HG03097 (cell line): Measurements from ENCODE around the gene SLC25A3.
A peak's percentile ranks its signal among the peaks of the same experiment; 100 is the strongest.
"Not testable (repeated sequence)": the region's sequence is repeated elsewhere in the genome, so short reads cannot be mapped to it uniquely, and the experiment has no call there.

ENCODE experiments used
- ATAC-seq: cut with Tn5 transposase; IDR thresholded peaks from one replicate; pipeline ENCODE4 v1.9.1; 2021; ENCODE audit not compliant: unreplicated experiment, low FRiP score

The SLC25A3 gene

DNA sequence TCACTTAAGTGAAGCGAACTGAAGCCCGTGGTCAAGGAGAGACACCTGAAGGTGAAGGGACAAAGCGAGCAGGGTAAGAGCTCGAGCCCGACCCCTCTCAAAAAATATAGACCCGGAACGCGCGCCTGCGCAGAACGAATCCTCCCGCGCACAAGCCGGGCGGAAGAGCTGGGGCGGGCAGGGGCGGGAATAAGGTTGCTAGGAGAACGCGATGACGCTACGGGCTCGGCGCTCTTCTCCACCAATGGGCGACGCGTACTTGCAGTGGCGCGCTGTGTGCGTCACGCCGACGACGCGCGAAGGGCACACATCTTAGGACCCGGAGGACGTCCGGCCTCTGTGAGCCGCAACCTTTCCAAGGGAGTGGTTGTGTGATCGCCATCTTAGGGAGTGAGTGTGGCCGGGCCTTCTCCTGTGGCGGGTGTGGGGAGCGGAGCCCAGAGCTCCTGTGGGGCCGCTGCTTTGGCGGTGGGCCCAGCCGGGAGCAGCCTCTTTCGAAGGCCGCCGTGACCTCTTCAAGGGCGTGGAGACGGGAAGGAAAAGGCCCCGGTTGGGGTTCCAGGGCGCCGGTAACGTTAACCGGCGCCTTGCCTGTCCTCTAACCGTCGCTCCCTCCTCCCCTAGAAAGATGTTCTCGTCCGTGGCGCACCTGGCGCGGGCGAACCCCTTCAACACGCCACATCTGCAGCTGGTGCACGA, at the start of gene SLC25A3:
TSS of gene SLC25A3 (plus strand) at position 336 of the 699 bp plus-strand sequence. CDS start at position 629, 293 bp downstream.
- peak; percentile 99 for ATAC-seq

- ATAC-seq: no peak
Observed at GRCh38 chr12:98543701-98544100, 49.8 kb upstream of the SLC25A3 start.

DNA sequence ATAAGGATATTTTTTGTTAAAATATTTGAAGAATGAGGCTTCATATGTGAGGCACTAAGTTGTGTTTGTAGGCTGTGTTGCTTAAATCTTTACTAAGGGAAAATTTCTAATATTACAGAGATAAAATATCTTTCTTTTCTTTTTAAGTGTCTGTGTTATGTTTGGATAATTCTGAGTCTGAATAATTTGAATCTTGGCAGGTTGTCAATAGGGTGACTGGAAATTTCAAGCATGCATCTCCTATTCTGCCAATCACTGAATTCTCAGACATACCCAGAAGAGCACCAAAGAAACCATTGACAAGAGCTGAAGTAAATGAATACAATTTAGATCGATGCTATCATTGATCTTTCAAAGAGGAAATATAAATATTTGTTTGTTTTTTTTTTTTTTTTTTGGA, 48.7 kb upstream of the SLC25A3 start:
- ATAC-seq: no peak

DNA sequence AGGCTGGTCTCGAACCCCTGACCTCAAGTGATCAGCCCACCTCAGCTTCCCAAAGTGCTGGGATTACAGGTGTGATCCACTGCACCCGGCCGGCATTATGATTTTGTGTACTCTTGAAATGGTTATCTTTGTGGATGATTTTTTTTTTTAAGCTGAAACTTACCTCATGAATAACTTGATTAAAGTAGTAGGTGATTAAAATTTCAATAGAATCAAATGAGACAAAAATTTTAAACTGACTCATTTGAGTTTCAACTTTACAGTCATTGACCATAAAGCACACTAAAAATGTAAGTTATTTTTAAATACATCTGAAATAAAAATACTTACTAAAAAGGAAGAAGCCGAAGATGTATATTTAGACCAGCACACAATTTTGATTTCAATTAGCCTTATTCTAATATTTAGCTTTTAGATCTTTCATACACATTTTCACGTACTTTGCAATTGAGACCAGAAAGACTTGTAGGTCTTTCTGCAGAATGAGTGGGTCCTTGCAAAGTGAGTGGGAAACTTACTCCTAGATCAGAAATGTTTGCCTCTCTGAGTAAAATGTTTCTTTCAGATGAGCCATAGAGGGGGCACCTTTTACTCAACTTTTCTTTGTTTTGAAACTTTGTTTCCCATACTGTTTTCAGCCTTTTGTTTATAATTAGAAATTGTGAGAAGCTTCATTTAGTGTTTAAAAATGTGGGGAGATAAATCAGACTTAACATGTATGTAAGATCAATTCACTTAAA, 43.9 kb upstream of the SLC25A3 start:
- no peak for ATAC-seq

DNA sequence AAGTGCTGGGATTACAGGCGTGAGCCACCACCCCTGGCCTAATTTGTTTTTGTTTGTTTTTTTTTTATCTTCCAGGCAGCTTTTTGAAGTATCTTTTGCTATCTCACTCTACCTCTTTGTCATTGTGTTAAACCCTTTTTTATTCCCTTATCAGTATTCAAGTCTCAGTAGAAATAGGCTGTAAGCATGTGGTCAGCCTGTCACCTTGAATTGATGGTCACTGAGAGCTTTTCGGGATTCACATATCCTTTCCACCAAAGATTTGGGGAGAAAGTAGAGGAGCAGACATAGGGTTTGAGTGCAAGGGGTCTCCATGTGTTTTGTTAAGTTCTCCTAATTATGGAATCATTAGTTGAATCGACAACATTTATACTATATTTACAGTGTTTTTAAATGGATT, 41.7 kb upstream of the SLC25A3 start:
- no peak for ATAC-seq

DNA sequence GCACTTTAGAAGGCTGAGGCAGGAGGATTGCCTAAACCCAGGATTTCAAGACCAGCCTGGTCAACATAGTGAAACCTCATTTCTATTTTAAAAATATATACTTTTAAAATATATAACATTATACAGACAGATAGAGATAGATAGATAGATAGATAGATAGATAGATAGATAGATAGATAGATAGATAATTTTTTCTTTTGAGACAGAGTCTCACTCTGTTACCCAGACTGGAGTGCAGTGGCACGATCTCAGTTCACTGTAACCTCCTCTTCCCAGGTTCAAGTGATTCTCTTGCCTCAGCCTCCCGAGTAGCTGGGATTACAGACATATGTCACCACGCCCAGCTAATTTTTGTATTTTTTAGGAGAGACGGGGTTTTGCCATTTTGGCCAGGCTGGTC, 35.4 kb upstream of the SLC25A3 start:
- ATAC-seq: not testable (repeated sequence)

DNA sequence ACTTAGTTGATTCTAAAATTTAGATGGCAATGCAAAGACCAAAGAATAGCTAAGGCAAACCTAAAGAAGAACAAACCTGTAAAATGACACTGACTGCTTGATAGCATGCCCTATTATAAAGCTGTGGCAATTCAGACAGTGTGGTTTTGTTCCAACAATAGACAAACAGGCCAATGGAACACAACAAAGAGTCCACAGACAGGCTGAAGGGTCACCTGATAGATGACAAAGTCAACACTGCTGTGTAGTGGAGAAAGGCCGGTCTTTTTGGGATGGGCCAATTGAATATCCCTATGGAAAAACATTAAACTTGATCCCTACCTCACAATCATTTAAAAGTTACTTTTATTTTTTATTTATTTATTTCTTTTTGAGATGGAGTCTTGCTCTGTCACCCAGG, 33.8 kb upstream of the SLC25A3 start:
- ATAC-seq: no peak

DNA sequence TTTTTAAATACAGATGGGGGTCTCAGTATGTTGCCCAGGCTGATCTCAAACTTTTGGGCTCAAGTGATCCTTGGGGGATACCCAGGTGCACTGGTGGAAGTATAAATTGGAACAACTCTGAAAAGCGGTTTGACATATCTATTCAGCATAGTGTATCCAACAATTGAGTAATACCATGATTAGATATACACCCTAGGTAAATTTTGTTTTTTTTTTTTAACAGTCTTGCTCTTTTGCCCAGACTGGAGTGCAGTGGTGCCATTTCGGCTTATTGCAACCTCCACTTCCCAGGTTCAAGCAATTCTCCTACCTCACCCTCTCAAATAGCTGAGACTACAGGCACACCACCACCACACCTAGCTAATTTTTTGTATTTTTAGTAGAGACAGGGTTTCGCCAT, 31.6 kb upstream of the SLC25A3 start:
- no peak for ATAC-seq

GRCh38 chr12:98572010-98572409, 21.5 kb upstream of the SLC25A3 start:
- no peak for ATAC-seq

GRCh38 chr12:98574110-98574509, 19.4 kb upstream of the SLC25A3 start:
- ATAC-seq: no peak

DNA sequence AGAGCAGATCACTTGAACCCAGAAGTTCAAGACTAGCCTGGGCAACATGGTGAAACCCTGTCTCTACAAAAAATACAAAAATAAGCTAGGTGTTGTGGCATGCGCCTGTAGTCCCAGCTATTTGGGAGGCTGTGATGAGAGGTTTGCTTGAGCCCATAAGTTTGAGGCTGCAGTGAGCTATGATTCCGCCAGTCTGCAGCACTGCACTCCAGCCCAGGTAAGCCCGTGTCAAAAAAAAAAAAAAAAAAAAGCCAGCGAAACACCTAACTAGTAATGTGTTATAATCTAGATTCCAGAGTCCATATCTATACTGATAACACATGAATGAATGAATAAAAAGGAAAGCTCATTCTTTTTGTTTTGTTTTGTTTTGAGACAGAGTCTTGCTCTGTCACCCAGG, 18.5 kb upstream of the SLC25A3 start:
- no peak for ATAC-seq

- not testable (repeated sequence) for ATAC-seq
Observed at GRCh38 chr12:98576795-98577194, 16.7 kb upstream of the SLC25A3 start.

- no peak for ATAC-seq
Observed at GRCh38 chr12:98578392-98578791, 15.1 kb upstream of the SLC25A3 start.

GRCh38 chr12:98578821-98579220, 14.7 kb upstream of the SLC25A3 start:
- ATAC-seq: no peak

DNA sequence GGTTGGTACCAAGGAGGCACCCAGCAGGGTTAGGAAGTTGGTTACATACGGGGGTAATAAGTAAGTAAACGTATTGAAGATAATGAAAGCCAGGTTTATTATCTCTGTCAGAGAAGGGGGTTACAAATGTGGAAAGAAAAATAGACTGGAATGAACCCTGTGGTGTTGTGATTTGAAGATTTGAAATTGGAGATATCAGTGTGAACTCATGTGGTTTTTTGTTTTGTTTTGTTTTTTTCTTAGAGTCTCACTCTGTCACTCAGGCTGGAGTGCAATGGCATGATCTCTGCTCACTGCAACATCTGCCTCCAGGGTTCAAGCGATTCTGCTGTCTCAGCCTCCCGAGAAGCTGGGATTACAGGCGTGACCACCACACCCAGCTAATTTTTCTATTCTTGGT, 14.1 kb upstream of the SLC25A3 start:
- ATAC-seq: no peak

GRCh38 chr12:98579835-98580234, 13.7 kb upstream of the SLC25A3 start:
- ATAC-seq: no peak

DNA sequence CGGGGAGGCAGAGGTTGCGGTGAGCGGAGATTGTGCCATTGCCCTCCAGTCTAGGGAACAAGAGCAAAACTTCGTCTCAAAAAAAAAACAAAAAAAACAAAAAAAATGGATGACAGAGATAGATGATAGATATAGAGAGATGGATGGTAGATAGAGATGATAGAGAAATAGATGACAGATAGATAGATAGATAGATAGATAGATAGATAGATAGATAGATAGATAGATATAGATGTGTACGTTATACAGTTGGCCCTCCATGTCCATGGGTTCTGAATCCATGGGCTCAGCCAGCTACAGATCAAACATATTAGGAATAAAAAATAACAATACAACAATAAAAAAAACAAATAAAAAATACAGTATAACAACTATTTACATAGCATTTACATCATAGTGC, 12.8 kb upstream of the SLC25A3 start:
- ATAC-seq: no peak

- ATAC-seq: no peak
Observed at GRCh38 chr12:98581101-98581500, 12.4 kb upstream of the SLC25A3 start.

DNA sequence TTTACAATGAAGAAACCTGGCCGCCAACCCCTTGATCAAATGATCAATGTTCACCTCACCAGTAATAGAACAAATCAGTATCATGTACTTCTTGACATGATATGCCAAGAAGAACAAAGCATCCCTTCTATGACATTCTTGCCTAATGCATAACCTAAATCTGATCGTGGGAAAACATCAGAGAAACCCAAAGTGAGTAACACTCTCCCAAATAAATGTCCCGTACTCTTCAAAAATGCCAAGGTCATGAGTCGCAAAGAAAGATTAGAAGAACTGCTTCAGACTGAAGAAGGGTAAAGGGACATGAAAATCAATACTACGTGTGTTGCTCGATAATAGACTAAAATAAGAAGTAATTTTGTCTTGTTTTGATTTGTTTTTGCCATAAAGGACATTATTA, 11.4 kb upstream of the SLC25A3 start:
- no peak for ATAC-seq

DNA sequence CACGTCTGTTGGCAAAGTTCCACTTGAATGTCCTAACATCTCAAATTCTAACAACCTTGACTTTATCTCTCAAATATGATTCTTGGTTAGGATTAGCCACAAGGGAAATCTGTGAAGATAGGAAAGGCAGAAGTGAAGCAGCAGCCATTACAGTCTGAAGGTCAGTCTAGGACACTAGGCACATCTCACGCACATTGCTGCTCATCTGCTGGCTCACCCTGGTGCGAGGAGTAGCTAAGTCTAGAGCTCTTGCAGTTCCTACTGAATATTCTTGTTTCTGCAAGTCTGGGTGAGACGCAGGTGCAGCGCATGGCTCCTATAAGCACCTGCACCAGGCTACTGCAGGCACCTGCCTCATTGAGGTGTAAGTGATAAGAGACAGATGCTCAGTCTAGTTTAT, 6.4 kb upstream of the SLC25A3 start:
- ATAC-seq: no peak

GRCh38 chr12:98591209-98591608, 2.3 kb upstream of the SLC25A3 start:
- no peak for ATAC-seq

- ATAC-seq: no peak
Observed at GRCh38 chr12:98592825-98593322, 612 bp upstream of the SLC25A3 start.
